HepG2 (cell line): ENCODE measurements around the gene RUVBL2. TPM values are rescaled to one million over a fixed set of nuclear protein-coding genes. Genes with fewer than 3 reads are reported as not detected.

Experiments used
- ATAC-seq: fragments of 200-7000 bp; cut with Tn5 transposase; 3 replicates; pipeline ENCODE4 v1.9.1; 2020; ENCODE audit warnings: mild to moderate bottlenecking, moderate library complexity
- BruUV-seq: library from RNA; stranded (reverse); fragments of 400-500 nt; replicated peaks from 2 replicates; lab custom pipeline; 2021; lab: Mats Ljungman, UMichigan
- CTCF ChIA-PET: fragments of 300-600 bp; formaldehyde crosslinking; extraction: SDS; loops from one replicate; lab custom pipeline; 2021; ENCODE audit warnings: low total read pairs, inconsistent platforms, low intra/inter-chr PET ratio; lab: Yijun Ruan, JAX
- POLR2A ChIA-PET: fragments of 350-600 bp; sonication (Branson Sonifier 250); formaldehyde crosslinking; loops from one replicate; lab custom pipeline; 2020; ENCODE audit warnings: antibody characterized with exemption, inconsistent platforms; lab: Yijun Ruan, JAX
- DNase-seq: peaks from one replicate; pipeline ENCODE4 v3.0.0-alpha.2; 2015; ENCODE audit warnings: low spot score
- FAIRE-seq: peaks from 3 replicates; lab custom pipeline; 2011; peaks lifted over from hg19 to GRCh38; lab: Jason Lieb, UNC
- H2AFZ ChIP-seq: one replicate; pipeline ENCODE4 v1.6.1; 2011; ENCODE audit warnings: low read length, inconsistent platforms
- H3K27ac ChIP-seq: fragments of 300-600 bp; 3 replicates; pipeline ENCODE4 v1.8.0; 2011; ENCODE audit warnings: mixed run types, mild to moderate bottlenecking, mixed read lengths, low read length, inconsistent platforms; ENCODE audit not compliant: insufficient read depth; ENCODE audit errors: extremely low read length
- H3K27me3 ChIP-seq, 2 experiments: fragments of 200-600 bp in 1 of 2; 2 replicates in 1 of 2; 3 replicates in 1 of 2; pipeline versions ENCODE4 v1.6.0 to v1.8.0; 2011; ENCODE audit warnings: low read length in 2 of 2, mild to moderate bottlenecking in 2 of 2, moderate library complexity in 2 of 2, inconsistent platforms in 1 of 2; ENCODE audit not compliant: insufficient read depth in 2 of 2, control insufficient read depth in 1 of 2
- H3K36me3 ChIP-seq, 2 experiments: fragments of 200-600 bp in 1 of 2; replicated peaks in 1 of 2; 2 replicates in 1 of 2; 3 replicates in 1 of 2; pipeline versions ENCODE4 v1.5.1 to v1.8.0; 2011; ENCODE audit warnings: low read length in 2 of 2, inconsistent platforms in 1 of 2; ENCODE audit not compliant: insufficient read depth in 2 of 2, control insufficient read depth in 1 of 2
- H3K4me1 ChIP-seq: 2 replicates; pipeline ENCODE4 v1.5.1; 2012; ENCODE audit warnings: low read length, inconsistent platforms; ENCODE audit not compliant: insufficient read depth
- H3K4me2 ChIP-seq: 2 replicates; pipeline ENCODE4 v1.6.0; 2011; ENCODE audit warnings: low read depth, low read length, inconsistent platforms
- H3K4me3 ChIP-seq, 3 experiments: fragments of 200-600 bp in 1 of 3; sonication (generic), shearing (Covaris generic) in 1 of 3; replicated peaks in 1 of 3; 2 replicates each; pipeline ENCODE4 v1.5.1; 2011 to 2016; ENCODE audit warnings: low read length in 3 of 3, inconsistent platforms in 2 of 3, low read depth in 2 of 3, mild to moderate bottlenecking in 2 of 3, control low read depth in 1 of 3, mixed read lengths in 1 of 3; ENCODE audit not compliant: insufficient read depth in 1 of 3
- H3K79me2 ChIP-seq: one replicate; pipeline ENCODE4 v1.6.1; 2011; ENCODE audit warnings: low read length, inconsistent platforms; ENCODE audit not compliant: insufficient read depth
- H3K9ac ChIP-seq: 2 replicates; pipeline ENCODE4 v1.6.0; 2011; ENCODE audit warnings: mild to moderate bottlenecking, low read depth, low read length, inconsistent platforms; ENCODE audit not compliant: insufficient read depth
- H3K9me3 ChIP-seq: 2 replicates; pipeline ENCODE4 v1.5.1; 2012; ENCODE audit warnings: mild to moderate bottlenecking, low read length
- H4K20me1 ChIP-seq: 2 replicates; pipeline ENCODE4 v1.6.0; 2011; ENCODE audit warnings: inconsistent platforms, mild to moderate bottlenecking, low read length, moderate library complexity; ENCODE audit not compliant: insufficient read depth
- CC2D1A ChIP-seq: sonication (generic); formaldehyde crosslinking; IDR thresholded peaks from 2 replicates; pipeline ENCODE4 v1.8.1; 2023; ENCODE audit warnings: mild to moderate bottlenecking, missing genetic modification reagents
- HOXA9 ChIP-seq: sonication (generic); formaldehyde crosslinking; IDR thresholded peaks from 2 replicates; pipeline ENCODE4 v1.8.1; 2022; ENCODE audit warnings: missing genetic modification reagents, mild to moderate bottlenecking, moderate library complexity, borderline replicate concordance
- MTA1 ChIP-seq: sonication (generic); formaldehyde crosslinking; IDR thresholded peaks from 2 replicates; pipeline ENCODE4 v1.4.0; 2020; ENCODE audit warnings: missing genetic modification reagents, mild to moderate bottlenecking, borderline replicate concordance
- POLR2A ChIP-seq, 2 experiments: IDR thresholded peaks; 2 replicates each; pipeline ENCODE4 v1.6.1; 2011; ENCODE audit warnings: low read depth in 2 of 2, low read length in 2 of 2, mild to moderate bottlenecking in 1 of 2, moderate library complexity in 1 of 2; ENCODE audit not compliant: insufficient read depth in 1 of 2
- PPARG ChIP-seq: conservative IDR thresholded peaks from 2 replicates; pipeline ENCODE4 v1.6.1; 2016; ENCODE audit warnings: missing biosample characterization, missing genetic modification reagents
- SETDB1 ChIP-seq: sonication (generic); formaldehyde crosslinking; IDR thresholded peaks from 2 replicates; pipeline ENCODE4 v1.5.1; 2020; ENCODE audit warnings: missing genetic modification reagents, mild to moderate bottlenecking, borderline replicate concordance
- STAT5B ChIP-seq: sonication (generic); formaldehyde crosslinking; IDR thresholded peaks from 2 replicates; pipeline ENCODE4 v1.4.0; 2020; ENCODE audit warnings: missing genetic modification reagents
- TAF1 ChIP-seq: sonication (generic); formaldehyde crosslinking; IDR thresholded peaks from 2 replicates; pipeline ENCODE4 v1.4.0; 2020; ENCODE audit warnings: missing genetic modification reagents
- THAP8 ChIP-seq: sonication (generic); formaldehyde crosslinking; IDR thresholded peaks from 2 replicates; pipeline ENCODE4 v1.5.1; 2020; ENCODE audit warnings: missing genetic modification reagents, mild to moderate bottlenecking, borderline replicate concordance
- U2AF2 ChIP-seq: fragments of 200-400 bp; formaldehyde crosslinking; IDR thresholded peaks from 2 replicates; pipeline ENCODE4 v1.6.1; 2017; ENCODE audit warnings: low read depth, mild to moderate bottlenecking, low read length
- WIZ ChIP-seq: sonication (generic); formaldehyde crosslinking; IDR thresholded peaks from 2 replicates; pipeline ENCODE4 v1.5.1; 2020; ENCODE audit warnings: mild to moderate bottlenecking, missing genetic modification reagents
- ZBTB33 ChIP-seq: sonication (generic); formaldehyde crosslinking; IDR thresholded peaks from 2 replicates; pipeline ENCODE4 v1.4.0; 2020; ENCODE audit warnings: missing genetic modification reagents
- ZNF263 ChIP-seq: sonication (generic); formaldehyde crosslinking; IDR thresholded peaks from 2 replicates; pipeline ENCODE4 v1.4.0; 2020; ENCODE audit warnings: missing genetic modification reagents
- ZNF414 ChIP-seq: sonication (generic); formaldehyde crosslinking; IDR thresholded peaks from 2 replicates; pipeline ENCODE4 v1.5.0; 2020; ENCODE audit warnings: missing genetic modification reagents
- ZNF430 ChIP-seq: sonication (generic); formaldehyde crosslinking; IDR thresholded peaks from 2 replicates; pipeline ENCODE4 v1.9.0; 2021; ENCODE audit warnings: mild to moderate bottlenecking, missing genetic modification reagents
- ZNF552 ChIP-seq: sonication (generic); formaldehyde crosslinking; IDR thresholded peaks from 2 replicates; pipeline ENCODE4 v1.9.0; 2022; ENCODE audit warnings: missing genetic modification reagents, mild to moderate bottlenecking, borderline replicate concordance
- ZNF740 ChIP-seq: sonication (generic); formaldehyde crosslinking; IDR thresholded peaks from 2 replicates; pipeline ENCODE4 v1.4.0; 2020; ENCODE audit warnings: missing genetic modification reagents
- ZNF788 ChIP-seq: sonication (generic); formaldehyde crosslinking; IDR thresholded peaks from 2 replicates; pipeline ENCODE4 v1.5.0; 2020; ENCODE audit warnings: mild to moderate bottlenecking, missing genetic modification reagents, borderline replicate concordance
- WGBS: methylation state at CpG from one replicate; pipeline ENCODE4 v1.1.6; 2017; ENCODE audit warnings: low lambda C conversion rate; 5-methylcytosine and 5-hydroxymethylcytosine counted together
- in situ Hi-C: cut with HindIII; loops from 2 replicates; pipeline ENCODE4 v1.10.0; 2017; ENCODE audit warnings: low pct_unique_long_range_greater_than_20kb; ENCODE audit not compliant: extremely low pct_ligation_motif_present
- intact Hi-C: fragments of 100-400 bp; cut with micrococcal nuclease; formaldehyde crosslinking; loops from one replicate; pipeline ENCODE4 v1.10.0; 2022; ENCODE audit not compliant: unreplicated experiment
- polyA plus RNA-seq, 8 experiments: library from polyadenylated mRNA; depleted of rRNA in 3 of 8; stranded (reverse) in 7 of 8; unstranded in 1 of 8; fragments of >200 nt; fragmentation: Illumina TruSeq in 4 of 8; extraction: Trizol in 4 of 8; gene quantifications; 2 replicates each; pipeline versions ENCODE4 v1.2.1 to v1.2.3, GENCODE V29; 2011 to 2016; ENCODE audit warnings: low read depth in 4 of 8, missing spikeins in 1 of 8, mixed read lengths in 1 of 8; ENCODE audit not compliant: insufficient read depth in 1 of 8
- total RNA-seq, 5 experiments: library from RNA; depleted of rRNA; stranded (reverse); fragments of >200 nt; fragmentation: Illumina TruSeq; extraction: Trizol; gene quantifications; 2 replicates each; pipeline ENCODE4 v1.2.3, GENCODE V29; 2016; ENCODE audit warnings: low read depth in 1 of 5

The RUVBL2 gene
- total and polyA plus RNA-seq, 2 of the 13 experiments (the other 11 are each of a cell fraction or from before 2014, with no cell fraction given) = 120 to 122 TPM

- TF ChIP-seq SETDB1 (CRISPR knock-in tag) (0 out of 2 replicates have a peak, but pooled peaks have one; percentile 66), ZNF788 (CRISPR knock-in tag) (0 out of 2 replicates have a peak, but pooled peaks have one; percentile 24)
Observed at GRCh38 chr19:48946463-48947257, 47.0 kb upstream of the RUVBL2 start (continued).

- FAIRE-seq (no peak), DNase-seq (no peak), ATAC-seq (peak; percentile 53)
- no peaks in the 10 kb centered on the region for H4K20me1 ChIP-seq
- POLR2A ChIA-PET = interaction anchor here (1.4 to 1.7 kb wide), 3 partner anchors 15 to 75 kb away, joined by 4 to 6 read pairs (median 4); partner anchors contain the start of gene PPP1R15A
- H2AFZ ChIP-seq = peak overlapping the region; percentile 19
- no TSS peak for BruUV-seq
- peak overlapping the region; percentile 13 for H3K27ac ChIP-seq
- CTCF ChIA-PET = no interaction called here
- intact Hi-C loops (no loop called here), in situ Hi-C loops (no loop called here)
- H3K4me3 ChIP-seq = no peak overlapping the region; a peak in 1 of 6 replicates
- H3K9me3 ChIP-seq = no peaks in the 10 kb centered on the region
- WGBS = 13% methylated on average over 1 of the region's 3 CpGs
- no peaks in the 10 kb centered on the region for H3K79me2 ChIP-seq
- H3K27me3 ChIP-seq = no peaks in the 10 kb centered on the region
- H3K4me1 ChIP-seq = peaks cover 68% of the 10 kb centered on the region
- H3K36me3 ChIP-seq = no peaks in the 10 kb centered on the region
- H3K9ac ChIP-seq = no peak overlapping the region
- peak overlapping the region; percentile 36 for H3K4me2 ChIP-seq
- TF ChIP-seq ZNF740 = no peak
- 0 out of 2 replicates have a peak, but pooled peaks have one; percentile 24 for TF ChIP-seq ZNF430 (CRISPR knock-in tag)
- no peak for TF ChIP-seq ZBTB33
- no peak for TF ChIP-seq ZNF414 (CRISPR knock-in tag)
- TF ChIP-seq PPARG (CRISPR knock-in tag) = peak; percentile 83; the same call in 1 of the 2 replicates
- TF ChIP-seq ZNF552 = no peak
- no peak for TF ChIP-seq WIZ (CRISPR knock-in tag)
- TF ChIP-seq ZNF263 (CRISPR knock-in tag) = no peak
- no peak for TF ChIP-seq THAP8 (CRISPR knock-in tag)
- TF ChIP-seq POLR2A (IDR thresholded peaks at IDR 0.05; ENCODE audit: insufficient read depth in 1 of 2, low read depth in 2 of 2, low read length in 2 of 2) = peak in 1 of 2 experiments; percentile 70; a peak in 2 of 4 replicates
- no peak for TF ChIP-seq HOXA9 (CRISPR knock-in tag)
- TF ChIP-seq U2AF2 = no peak
- no peak for TF ChIP-seq STAT5B (CRISPR knock-in tag)
- TF ChIP-seq MTA1 (CRISPR knock-in tag) = no peak
- TF ChIP-seq CC2D1A = no peak
- TF ChIP-seq TAF1 (CRISPR knock-in tag) = 0 out of 2 replicates have a peak, but pooled peaks have one; percentile 8
Observed at GRCh38 chr19:48947258-48947542, 46.5 kb upstream of the RUVBL2 start.
